K562 (cell line): ENCODE measurements around the gene CMSS1.

Source experiments
- HDGF ChIP-seq: fragments of 450-650 bp; IDR thresholded peaks from 2 replicates; pipeline ENCODE4 v1.6.1; 2016
- POLR2AphosphoS5 ChIP-seq: IDR thresholded peaks from 2 replicates; pipeline ENCODE4 v1.6.1; 2011; ENCODE audit warnings: mild to moderate bottlenecking, low read depth, low read length, moderate library complexity; ENCODE audit not compliant: control insufficient read depth, insufficient read depth

DNA sequence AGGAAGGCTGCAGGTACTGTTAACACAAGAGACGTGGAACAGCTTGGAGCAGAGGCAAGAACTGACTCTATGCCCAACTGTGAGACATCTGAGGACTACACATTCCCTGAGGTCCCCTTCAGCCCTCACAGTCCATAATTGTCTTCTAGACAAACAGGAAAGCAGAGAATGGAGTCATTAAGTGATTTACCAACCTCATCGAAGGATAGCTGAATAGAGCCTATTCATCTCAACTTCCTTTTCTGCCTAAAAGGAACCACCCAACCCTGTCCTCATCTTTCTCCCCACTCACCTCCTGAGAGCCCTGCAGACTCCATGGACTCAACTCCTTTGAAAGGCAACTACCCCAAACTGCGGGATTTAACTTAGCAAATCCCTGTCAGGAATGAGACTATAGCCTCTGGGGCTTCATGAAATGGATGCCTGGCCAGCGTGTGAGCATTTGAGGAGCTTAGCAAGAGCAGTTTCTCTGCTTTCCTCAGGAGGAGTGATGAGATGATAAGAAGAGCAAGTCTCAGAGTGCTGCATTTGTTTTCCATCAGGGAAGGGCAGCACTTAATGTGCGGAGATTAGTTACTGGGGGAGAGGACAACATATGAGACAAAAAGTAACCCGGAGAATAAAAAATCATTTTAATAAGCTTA, 358.1 kb downstream of the CMSS1 start:
- no peak for TF ChIP-seq HDGF
- TF ChIP-seq POLR2AphosphoS5 = no peak
